Keratinocyte (primary cell): ENCODE results near the gene OR4C11. TPM values are rescaled to one million over a fixed set of nuclear protein-coding genes. Genes with fewer than 3 reads are reported as not detected.

Experiments
- DNase-seq: peaks from one replicate; pipeline ENCODE4 v3.0.0-alpha.2; 2011; ENCODE audit warnings: low read depth, missing footprints, low spot score
- FAIRE-seq: peaks from 2 replicates; lab custom pipeline; 2011; peaks lifted over from hg19 to GRCh38; lab: Jason Lieb, UNC
- H2AFZ ChIP-seq: 2 replicates; pipeline ENCODE4 v1.6.0; 2012; ENCODE audit warnings: low read length, control low read depth, inconsistent platforms; ENCODE audit not compliant: control insufficient read depth
- H3K27ac ChIP-seq: 2 replicates; pipeline ENCODE4 v1.5.1; 2011; ENCODE audit warnings: low read length; ENCODE audit not compliant: control insufficient read depth, insufficient read depth
- H3K27me3 ChIP-seq: 3 replicates; pipeline ENCODE4 v1.6.0; 2011; ENCODE audit warnings: low read length; ENCODE audit not compliant: control insufficient read depth, insufficient read depth; ENCODE audit errors: extremely low read depth
- H3K36me3 ChIP-seq, 2 experiments: 2 replicates in 1 of 2; 3 replicates in 1 of 2; pipeline ENCODE4 v1.5.1; 2011; ENCODE audit warnings: low read length in 2 of 2, mild to moderate bottlenecking in 1 of 2; ENCODE audit not compliant: control insufficient read depth in 2 of 2, insufficient read depth in 2 of 2; ENCODE audit errors: extremely low read depth in 1 of 2
- H3K4me1 ChIP-seq: 3 replicates; pipeline ENCODE4 v1.5.1; 2011; ENCODE audit warnings: low read length; ENCODE audit not compliant: control insufficient read depth, insufficient read depth; ENCODE audit errors: extremely low read depth
- H3K4me2 ChIP-seq: 3 replicates; pipeline ENCODE4 v1.6.0; 2011; ENCODE audit warnings: low read depth, low read length; ENCODE audit not compliant: control insufficient read depth, insufficient read depth; ENCODE audit errors: extremely low read depth
- H3K4me3 ChIP-seq, 3 experiments: fragments of 200-600 bp in 1 of 3; sonication (generic) in 1 of 3; 2 replicates in 2 of 3; 3 replicates in 1 of 3; pipeline ENCODE4 v1.5.1; 2011 to 2016; ENCODE audit warnings: low read length in 3 of 3, mild to moderate bottlenecking in 3 of 3, control low read depth in 2 of 3, inconsistent platforms in 1 of 3, low read depth in 1 of 3, mixed read lengths in 1 of 3, mixed run types in 1 of 3, moderate library complexity in 1 of 3; ENCODE audit not compliant: control insufficient read depth in 2 of 3, insufficient read depth in 2 of 3; ENCODE audit errors: extremely low read depth in 1 of 3
- H3K79me2 ChIP-seq: 2 replicates; pipeline ENCODE4 v1.6.0; 2012; ENCODE audit warnings: low read length; ENCODE audit not compliant: control insufficient read depth, insufficient read depth
- H3K9ac ChIP-seq: 3 replicates; pipeline ENCODE4 v1.6.0; 2011; ENCODE audit warnings: low read length; ENCODE audit not compliant: control insufficient read depth, insufficient read depth; ENCODE audit errors: extremely low read depth
- H3K9me1 ChIP-seq: 3 replicates; pipeline ENCODE4 v1.6.0; 2011; ENCODE audit warnings: low read length; ENCODE audit not compliant: control insufficient read depth, insufficient read depth; ENCODE audit errors: extremely low read depth
- H3K9me3 ChIP-seq: 2 replicates; pipeline ENCODE4 v1.5.1; 2012; ENCODE audit warnings: low read depth, low read length; ENCODE audit not compliant: control insufficient read depth
- H4K20me1 ChIP-seq: 3 replicates; pipeline ENCODE4 v1.6.0; 2011; ENCODE audit warnings: low read length; ENCODE audit not compliant: control insufficient read depth, insufficient read depth; ENCODE audit errors: extremely low read depth
- CTCF ChIP-seq, 3 experiments: IDR thresholded peaks in 1 of 3; conservative IDR thresholded peaks in 1 of 3; optimal IDR thresholded peaks in 1 of 3; 2 replicates in 2 of 3; 3 replicates in 1 of 3; pipeline versions ENCODE3 to v1.5.1; 2011; ENCODE audit warnings: low read length in 3 of 3, mild to moderate bottlenecking in 3 of 3, moderate library complexity in 2 of 3, control low read depth in 1 of 3, inconsistent platforms in 1 of 3; ENCODE audit not compliant: insufficient read depth in 2 of 3; ENCODE audit errors: extremely low read depth in 1 of 3
- EZH2 ChIP-seq: IDR thresholded peaks from one replicate; pipeline ENCODE4 v1.6.1; 2012; ENCODE audit warnings: inconsistent platforms, mild to moderate bottlenecking, low read length, moderate library complexity
- dilution Hi-C: fragments of 300-500 bp; cut with MboI; formaldehyde crosslinking; loops from one replicate; pipeline ENCODE4 v1.7.0; 2020; ENCODE audit warnings: low sequenced_read_pairs; ENCODE audit not compliant: extremely low pct_ligation_motif_present
- polyA plus RNA-seq, 5 experiments: library from polyadenylated mRNA; depleted of rRNA in 3 of 5; stranded (reverse) in 3 of 5; stranded (forward) in 1 of 5; unstranded in 1 of 5; fragments of >200 nt; gene quantifications; 1 replicate in 1 of 5; 2 replicates in 3 of 5; 3 replicates in 1 of 5; pipeline versions ENCODE4 v1.2.1 to v1.2.3, GENCODE V29; 2011 to 2012; ENCODE audit warnings: missing spikeins in 2 of 5, low read depth in 1 of 5, low replicate concordance in 1 of 5

The OR4C11 gene
- polyA plus RNA-seq, 1 donor (not counting 4 experiments of a cell fraction or from before 2014, with no cell fraction given): not detected

- Histone ChIP-seq H3K79me2 (no peaks in the 10 kb centered on the region), H3K4me1 (no peaks in the 10 kb centered on the region), H3K9ac (no peak overlapping the region), H3K4me3 (no peak overlapping the region), H3K9me1 (no peaks in the 10 kb centered on the region), H3K9me3 (no peaks in the 10 kb centered on the region), H3K27me3 (no peaks in the 10 kb centered on the region), H2AFZ (no peak overlapping the region), H4K20me1 (no peaks in the 10 kb centered on the region), H3K27ac (no peak overlapping the region), H3K4me2 (no peak overlapping the region), H3K36me3 (no peaks in the 10 kb centered on the region)
- no peak for FAIRE-seq
- TF ChIP-seq CTCF (optimal IDR thresholded peaks at IDR 0.05 in 1 of 3, IDR thresholded peaks at IDR 0.05 in 1 of 3, conservative IDR thresholded peaks at IDR 0.05 in 1 of 3; ENCODE audit: extremely low read depth in 1 of 3, insufficient read depth in 2 of 3, low read length in 3 of 3) (no peak), EZH2 (no peak)
- dilution Hi-C loops: no loop called here
- no peak for DNase-seq
These were observed 45.1 kb upstream of the OR4C11 start for GRCh38 chr11:55652560-55652959.

GRCh38 chr11:55648027-55648426, 40.6 kb upstream of the OR4C11 start, which contains the start of gene OR4S2:
Gene OR4S2 (plus strand): TSS chr11:55648327. CDS start chr11:55650904, 2,577 bp downstream.
- TF ChIP-seq EZH2 (no peak), CTCF (optimal IDR thresholded peaks at IDR 0.05 in 1 of 3, IDR thresholded peaks at IDR 0.05 in 1 of 3, conservative IDR thresholded peaks at IDR 0.05 in 1 of 3; ENCODE audit: extremely low read depth in 1 of 3, insufficient read depth in 2 of 3, low read length in 3 of 3) (no peak)
- Histone ChIP-seq H4K20me1 (no peaks in the 10 kb centered on the region), H3K9me3 (no peaks in the 10 kb centered on the region), H3K4me3 (no peak within 1 kb of the TSS), H3K4me2 (no peak within 1 kb of the TSS), H3K79me2 (no peaks in the 10 kb centered on the region), H3K27me3 (no peaks in the 10 kb centered on the region), H3K27ac (no peak within 1 kb of the TSS), H3K9ac (no peak within 1 kb of the TSS), H3K36me3 (no peaks in the 10 kb centered on the region), H3K9me1 (no peaks in the 10 kb centered on the region), H3K4me1 (no peaks in the 10 kb centered on the region), H2AFZ (no peak within 1 kb of the TSS)
- FAIRE-seq (no peak), DNase-seq (no peak)
- dilution Hi-C loops: no loop called here
